HG02623 (cell line): ENCODE measurements around the gene OR51G2.

Experiments
- ATAC-seq: cut with Tn5 transposase; IDR thresholded peaks from one replicate; pipeline ENCODE4 v1.9.1; 2021; ENCODE audit warnings: moderate library complexity; ENCODE audit not compliant: unreplicated experiment

OR51G2 gene

GRCh38 chr11:4865855-4866254 lies 53.3 kb downstream of the OR51G2 start:
- ATAC-seq = no peak

- ATAC-seq = no peak
Observed at GRCh38 chr11:4863876-4864275, 55.3 kb downstream of the OR51G2 start.
